ENCODE measurements around the gene ABCA2.

ABCA2 gene

DNA sequence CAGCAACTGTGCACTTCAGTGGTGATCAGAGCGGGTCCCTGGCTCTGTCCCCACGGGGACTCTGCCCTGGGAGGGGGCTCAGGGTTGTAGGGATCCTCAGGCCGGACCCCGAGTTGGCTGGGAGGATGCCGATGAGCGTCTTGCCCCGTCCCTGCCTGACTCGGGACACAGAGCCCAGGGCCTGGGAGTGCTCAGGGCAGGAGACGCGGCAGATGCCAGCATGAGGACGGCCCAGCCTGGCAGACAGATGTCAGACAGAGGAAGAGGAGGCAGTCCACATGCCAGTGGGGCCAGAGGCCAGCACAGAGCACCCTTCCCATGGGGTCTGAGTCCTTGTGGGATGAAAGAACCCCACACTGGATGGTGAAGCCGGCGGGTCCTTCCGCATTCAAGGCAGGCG, 64.7 kb downstream of the ABCA2 start:
- TF ChIP-seq, protein P1, sequence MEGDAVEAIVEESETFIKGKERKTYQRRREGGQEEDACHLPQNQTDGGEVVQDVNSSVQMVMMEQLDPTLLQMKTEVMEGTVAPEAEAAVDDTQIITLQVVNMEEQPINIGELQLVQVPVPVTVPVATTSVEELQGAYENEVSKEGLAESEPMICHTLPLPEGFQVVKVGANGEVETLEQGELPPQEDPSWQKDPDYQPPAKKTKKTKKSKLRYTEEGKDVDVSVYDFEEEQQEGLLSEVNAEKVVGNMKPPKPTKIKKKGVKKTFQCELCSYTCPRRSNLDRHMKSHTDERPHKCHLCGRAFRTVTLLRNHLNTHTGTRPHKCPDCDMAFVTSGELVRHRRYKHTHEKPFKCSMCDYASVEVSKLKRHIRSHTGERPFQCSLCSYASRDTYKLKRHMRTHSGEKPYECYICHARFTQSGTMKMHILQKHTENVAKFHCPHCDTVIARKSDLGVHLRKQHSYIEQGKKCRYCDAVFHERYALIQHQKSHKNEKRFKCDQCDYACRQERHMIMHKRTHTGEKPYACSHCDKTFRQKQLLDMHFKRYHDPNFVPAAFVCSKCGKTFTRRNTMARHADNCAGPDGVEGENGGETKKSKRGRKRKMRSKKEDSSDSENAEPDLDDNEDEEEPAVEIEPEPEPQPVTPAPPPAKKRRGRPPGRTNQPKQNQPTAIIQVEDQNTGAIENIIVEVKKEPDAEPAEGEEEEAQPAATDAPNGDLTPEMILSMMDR (IDR thresholded peaks at IDR 0.05; ENCODE audit: low read depth, low read length), result no peak
- DNase-seq (ENCODE audit: low read depth in 2 of 2), result no peak
- no peak overlapping the region for H3K4me3 ChIP-seq (replicated peaks in 1 of 2; ENCODE audit: low read depth in 2 of 2, low read length in 2 of 2)

DNA sequence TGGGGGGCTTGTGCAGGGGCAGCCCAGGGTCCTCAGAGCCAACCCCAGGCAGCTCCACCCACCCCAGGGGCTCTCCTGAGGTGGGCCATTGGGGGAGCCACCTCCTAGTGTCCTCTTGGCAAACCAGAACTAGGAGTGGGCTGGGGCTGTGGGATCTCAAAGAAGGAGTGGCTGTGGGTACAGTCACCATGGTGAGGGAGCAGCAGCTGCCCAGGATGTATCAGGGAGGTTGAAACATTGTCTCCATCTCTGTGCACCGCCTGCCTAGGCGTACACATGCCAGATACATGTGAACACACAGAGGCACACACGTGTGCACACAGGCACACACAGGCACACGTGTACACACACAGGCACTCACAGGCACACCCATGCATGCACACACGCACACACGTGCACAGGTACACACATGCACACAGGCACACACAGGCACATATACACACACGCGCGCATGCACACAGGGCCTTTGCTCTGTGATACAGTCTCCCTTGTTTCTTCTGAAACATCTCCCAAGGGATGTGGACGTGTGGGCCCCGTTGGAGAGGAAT, 65.3 kb downstream of the ABCA2 start:
- H3K4me3 ChIP-seq (replicated peaks in 1 of 2; ENCODE audit: low read depth in 2 of 2, low read length in 2 of 2), result no peak overlapping the region
- no peak for DNase-seq (ENCODE audit: low read depth in 2 of 2)
- TF ChIP-seq, protein P1 (IDR thresholded peaks at IDR 0.05; ENCODE audit: low read depth, low read length), result no peak

DNA sequence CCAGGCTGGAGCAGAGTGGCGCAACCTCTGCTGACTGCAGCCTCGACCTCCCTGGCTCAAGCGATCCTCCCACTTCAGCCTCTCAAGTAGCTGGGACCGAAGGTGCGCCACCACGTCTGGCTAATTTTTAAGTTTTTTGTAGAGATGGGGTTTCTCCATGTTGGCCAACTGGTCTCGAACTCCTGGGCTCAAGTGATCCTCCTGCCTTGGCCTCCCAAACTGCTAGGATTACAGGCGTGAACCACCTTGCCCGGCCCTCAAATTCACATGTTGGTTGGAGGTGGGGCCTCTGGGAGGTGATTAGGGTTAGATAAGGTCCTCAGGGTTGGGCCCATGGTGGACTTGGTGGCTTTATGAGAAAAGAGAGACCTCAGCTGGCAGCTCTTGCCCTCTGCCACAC, 65.9 kb downstream of the ABCA2 start:
- TF ChIP-seq, protein P1 (IDR thresholded peaks at IDR 0.05; ENCODE audit: low read depth, low read length), result no peak
- no peak for DNase-seq (ENCODE audit: low read depth in 2 of 2)
- no peak overlapping the region for H3K4me3 ChIP-seq (replicated peaks in 1 of 2; ENCODE audit: low read depth in 2 of 2, low read length in 2 of 2)

GRCh38 chr9:136961279-136962065, 66.6 kb downstream of the ABCA2 start:
- H3K4me3 ChIP-seq (replicated peaks in 1 of 2; ENCODE audit: low read depth in 2 of 2, low read length in 2 of 2), result no peak overlapping the region
- TF ChIP-seq, protein P1 (IDR thresholded peaks at IDR 0.05; ENCODE audit: low read depth, low read length), result no peak
- DNase-seq (ENCODE audit: low read depth in 2 of 2), result no peak

DNA sequence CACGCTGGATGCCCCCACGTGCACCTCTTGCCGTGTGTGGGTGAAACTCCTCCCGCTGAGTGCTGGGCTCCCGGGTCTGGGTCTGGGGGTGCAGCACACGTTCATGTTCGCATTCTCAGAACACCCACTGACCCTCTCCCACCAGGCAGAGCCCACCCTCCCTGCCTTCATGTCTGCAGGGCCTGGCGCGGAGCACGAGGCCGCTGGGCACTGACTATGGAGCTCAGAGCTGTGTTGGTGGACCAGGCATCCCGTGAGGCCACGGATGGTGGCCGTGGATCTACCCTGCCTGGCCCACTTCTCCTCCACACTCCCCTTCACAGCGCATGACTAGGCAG, 67.1 kb downstream of the ABCA2 start:
- TF ChIP-seq, protein P1 (IDR thresholded peaks at IDR 0.05; ENCODE audit: low read depth, low read length), result no peak
- DNase-seq (ENCODE audit: low read depth in 2 of 2), result no peak
- no peak overlapping the region for H3K4me3 ChIP-seq (replicated peaks in 1 of 2; ENCODE audit: low read depth in 2 of 2, low read length in 2 of 2)

GRCh38 chr9:136960212-136960937, 67.7 kb downstream of the ABCA2 start:
- DNase-seq (ENCODE audit: low read depth in 2 of 2), result no peak
- TF ChIP-seq, protein P1 (IDR thresholded peaks at IDR 0.05; ENCODE audit: low read depth, low read length), result no peak
- no peak overlapping the region for H3K4me3 ChIP-seq (replicated peaks in 1 of 2; ENCODE audit: low read depth in 2 of 2, low read length in 2 of 2)

Measured in cardiac fibroblast (primary cell).